Measurements from ENCODE around the gene MAP4K1. TPM values are rescaled to one million over a fixed set of nuclear protein-coding genes. Genes with fewer than 3 reads are reported as not detected.

Gene MAP4K1
- total RNA-seq: 0.09 TPM in 1 of 2 replicates, not detected in the other

DNA sequence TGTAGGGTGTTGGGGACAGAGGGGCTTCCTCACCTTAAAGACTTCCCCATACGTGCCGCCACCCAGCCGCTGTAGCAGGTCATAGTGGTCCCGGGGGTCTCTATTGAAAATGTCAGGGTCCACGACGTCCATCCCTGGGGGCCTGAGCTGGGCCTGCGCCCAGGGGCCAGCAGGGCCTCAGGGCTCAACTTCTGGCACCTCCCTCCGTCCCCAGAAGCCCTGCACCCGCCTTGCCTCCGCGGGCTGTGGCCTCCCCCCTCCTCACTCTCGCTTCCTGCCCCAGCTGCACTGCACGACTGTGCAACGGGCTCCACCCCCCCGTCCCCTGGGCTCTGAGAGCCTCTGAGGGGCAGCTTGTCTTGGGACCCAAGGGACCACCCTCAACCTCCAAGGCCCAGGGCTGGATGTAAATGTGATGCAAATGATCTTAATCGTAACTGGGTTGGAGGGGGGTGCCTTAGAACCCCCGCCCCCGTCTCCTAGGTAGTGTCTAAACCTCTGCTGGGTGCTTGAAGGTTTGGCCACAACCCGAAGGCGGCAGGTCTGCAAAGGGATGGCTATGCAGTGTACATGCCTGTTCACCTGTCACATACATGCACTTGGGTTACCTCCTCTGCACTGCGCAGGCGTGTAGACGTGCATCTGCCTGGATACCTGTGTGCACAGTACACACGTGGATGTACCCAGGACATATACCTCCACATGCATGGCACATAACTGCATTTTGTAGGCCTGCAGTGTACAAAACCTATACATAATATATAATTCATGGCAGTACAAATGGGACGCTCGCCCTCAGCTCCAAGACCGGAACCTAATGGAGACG is at the start of gene MAP4K1:
Gene MAP4K1, minus strand, starts transcription at position 190 of the 826 bp plus-strand sequence. Its CDS starts 58 bp downstream, at position 132.

DNA sequence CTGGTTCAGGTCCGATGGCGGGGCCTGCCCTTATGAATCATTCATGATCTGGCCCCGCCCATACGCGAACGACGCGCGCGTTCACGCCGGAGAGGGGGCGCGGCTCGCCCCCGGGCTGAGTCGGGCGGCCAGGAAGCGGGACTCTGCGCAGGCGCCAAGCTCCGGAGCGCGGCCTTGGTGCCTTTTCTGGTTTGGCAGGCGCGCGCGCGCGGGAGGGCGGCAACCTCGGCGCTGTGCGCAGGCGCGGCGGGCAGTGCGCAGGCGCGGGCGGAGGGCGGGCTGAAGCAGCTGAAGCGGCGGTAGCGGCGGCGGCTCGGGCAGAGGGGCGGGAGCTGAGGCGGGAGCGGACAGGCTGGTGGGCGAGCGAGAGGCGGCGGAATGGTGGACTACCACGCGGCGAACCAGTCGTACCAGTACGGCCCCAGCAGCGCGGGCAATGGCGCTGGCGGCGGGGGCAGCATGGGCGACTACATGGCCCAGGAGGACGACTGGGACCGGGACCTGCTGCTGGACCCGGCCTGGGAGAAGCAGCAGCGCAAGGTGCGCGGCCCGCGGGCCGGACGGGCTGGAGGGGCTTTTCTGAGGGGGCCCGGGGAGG is 29.7 kb upstream of the MAP4K1 start, which contains the start of gene ACTN4:
Gene ACTN4, plus strand, starts transcription at position 282 of the 598 bp plus-strand sequence. Its CDS starts 97 bp downstream, at position 379.

DNA sequence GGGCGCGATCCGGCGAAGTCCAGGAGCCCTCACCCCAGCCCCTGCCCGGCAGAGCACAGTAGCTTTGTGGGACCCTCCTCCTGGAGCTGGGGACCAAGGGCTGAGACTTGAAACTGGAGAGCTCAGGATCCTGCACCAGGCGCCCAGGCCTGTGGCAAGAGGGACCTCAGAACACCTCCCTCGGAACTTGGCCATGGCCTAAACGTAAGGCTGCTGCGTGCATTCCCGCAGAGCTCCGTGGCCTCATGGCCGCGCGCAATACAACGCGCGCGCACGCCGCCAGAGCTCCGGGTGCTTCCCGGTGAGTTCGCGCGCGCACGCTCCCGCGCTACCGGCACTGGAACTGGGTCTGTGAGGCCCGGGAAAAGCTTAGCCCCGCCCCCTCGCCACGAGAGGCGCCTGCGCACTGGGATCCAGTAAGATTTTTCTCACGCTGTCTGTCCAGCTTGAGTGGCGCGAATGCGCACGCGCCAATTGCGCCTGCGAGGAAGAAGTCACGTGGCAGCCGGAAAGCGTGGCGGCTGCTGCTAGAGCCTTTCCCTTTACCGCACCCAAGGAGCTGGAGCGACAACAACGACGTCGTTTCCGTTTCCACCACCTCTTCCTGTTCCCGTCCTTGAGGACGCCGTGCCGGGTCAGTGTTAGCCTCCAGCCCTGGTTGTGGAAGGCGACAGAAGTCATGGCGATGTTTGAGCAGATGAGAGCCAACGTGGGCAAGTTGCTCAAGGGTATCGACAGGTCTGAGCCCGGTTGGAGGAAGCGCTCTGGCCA is 1.0 kb upstream of the MAP4K1 start, which contains the start of gene EIF3K:
Gene EIF3K, plus strand, starts transcription at position 599 of the 771 bp plus-strand sequence. Its CDS starts 81 bp downstream, at position 680.

Other genes with a start within 250 kb of the MAP4K1 start
- 255 and 307 TPM in 2 replicates for gene PSMD8, start 243.4 kb downstream of the MAP4K1 start, total RNA-seq
- 0.92 and 1.2 TPM in 2 replicates for gene GGN, start 229.9 kb downstream of the MAP4K1 start, total RNA-seq
- gene SPRED3, start 229.3 kb downstream of the MAP4K1 start, total RNA-seq: 1.8 and 2.0 TPM in 2 replicates
- gene FAM98C, start 214.9 kb downstream of the MAP4K1 start, total RNA-seq: 19.3 and 34.8 TPM in 2 replicates
- gene RASGRP4, start 191.7 kb downstream of the MAP4K1 start, total RNA-seq: not detected in 2 replicates
- gene RYR1, start 184.3 kb downstream of the MAP4K1 start, total RNA-seq: 0.14 and 0.35 TPM in 2 replicates
- gene EIF3K, start 1.2 kb upstream of the MAP4K1 start, total RNA-seq: 544 and 560 TPM in 2 replicates
- 378 and 500 TPM in 2 replicates for gene ACTN4, start 29.7 kb upstream of the MAP4K1 start, total RNA-seq
- gene CAPN12, start 126.5 kb upstream of the MAP4K1 start, total RNA-seq: 7.4 and 8.9 TPM in 2 replicates
- 6.5 and 26.0 TPM in 2 replicates for gene LGALS7, start 155.6 kb upstream of the MAP4K1 start, total RNA-seq
- 222 and 322 TPM in 2 replicates for gene LGALS7B, start 171.2 kb upstream of the MAP4K1 start, total RNA-seq
- gene LGALS4, start 195.0 kb upstream of the MAP4K1 start, total RNA-seq: 0.35 TPM in 1 of 2 replicates, not detected in the other
- 61.8 and 77.0 TPM in 2 replicates for gene ECH1, start 213.8 kb upstream of the MAP4K1 start, total RNA-seq
- 252 and 264 TPM in 2 replicates for gene HNRNPL, start 232.0 kb upstream of the MAP4K1 start, total RNA-seq

Data from airway epithelial cell (primary cell).